Fibroblast of the conjunctiva (primary cell): ENCODE results near the gene FAM110A.
"Not testable (repeated sequence)": the region's sequence is repeated elsewhere in the genome, so short reads cannot be mapped to it uniquely, and the experiment has no call there.

Source experiments
- DNase-seq: peaks from one replicate; pipeline ENCODE4 v3.0.0-alpha.2; 2010; ENCODE audit warnings: low read depth

The FAM110A gene

DNA sequence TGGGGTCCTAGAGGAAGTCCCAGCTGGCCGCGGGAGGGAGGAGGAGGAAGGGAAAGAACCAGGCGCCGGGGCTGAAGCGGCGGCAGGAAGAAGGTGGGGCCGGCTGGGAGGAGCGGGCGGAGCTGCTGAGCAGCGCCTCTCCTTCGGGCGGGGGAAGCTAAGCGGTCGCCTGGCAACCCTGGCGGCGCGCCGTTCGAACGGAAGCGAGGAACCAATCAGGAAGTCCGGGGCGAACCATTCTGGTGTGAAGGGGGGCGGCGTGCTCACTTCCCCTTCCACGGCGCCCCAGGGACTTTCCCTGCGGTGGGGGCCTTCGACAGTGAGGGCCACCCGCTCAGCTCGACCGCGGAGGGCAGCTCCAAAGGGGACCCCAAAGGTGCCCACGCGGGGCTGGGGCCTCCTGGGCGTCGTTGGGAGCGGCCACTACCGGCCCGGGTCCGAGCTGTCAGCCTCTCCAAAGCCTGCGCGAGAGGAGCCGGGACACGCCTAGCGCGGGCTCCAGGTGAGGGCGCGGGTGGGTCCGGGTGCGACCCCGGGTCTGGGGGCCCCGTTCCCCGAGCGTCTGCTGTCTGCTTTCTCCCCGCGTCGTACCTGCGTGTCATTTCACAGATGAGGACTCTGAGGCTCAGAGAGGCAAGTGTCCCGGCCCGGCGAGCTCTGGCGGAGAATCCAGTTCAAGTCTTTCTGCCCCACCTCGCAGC lies at the start of gene FAM110A:
Gene FAM110A (plus strand): TSS at position 266 of the 701 bp plus-strand sequence. CDS start 11,090 bp downstream, outside the sequence.
- peak; percentile 87 for DNase-seq

DNA sequence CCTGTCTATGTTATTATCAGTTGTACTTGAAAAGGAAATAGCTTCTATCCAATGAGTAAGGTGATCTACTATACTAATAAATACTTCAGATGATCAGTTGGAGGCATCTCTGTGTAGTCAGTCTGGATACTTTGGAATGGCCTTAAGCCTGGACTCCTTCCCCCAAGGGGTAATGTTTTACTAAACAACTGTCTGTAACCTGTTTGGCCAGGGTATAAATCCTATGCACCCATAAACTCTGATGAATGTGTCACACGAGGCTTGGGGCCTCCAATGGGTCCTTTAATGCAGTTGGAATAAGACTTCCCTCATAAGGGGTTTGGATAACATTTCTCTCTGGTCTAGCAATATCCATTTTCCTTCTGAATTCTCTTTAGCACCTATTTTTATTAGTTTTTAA lies 45.7 kb upstream of the FAM110A start:
- DNase-seq, result no peak

- DNase-seq, result no peak
These were observed 42.5 kb upstream of the FAM110A start for GRCh38 chr20:791056-791455.

DNA sequence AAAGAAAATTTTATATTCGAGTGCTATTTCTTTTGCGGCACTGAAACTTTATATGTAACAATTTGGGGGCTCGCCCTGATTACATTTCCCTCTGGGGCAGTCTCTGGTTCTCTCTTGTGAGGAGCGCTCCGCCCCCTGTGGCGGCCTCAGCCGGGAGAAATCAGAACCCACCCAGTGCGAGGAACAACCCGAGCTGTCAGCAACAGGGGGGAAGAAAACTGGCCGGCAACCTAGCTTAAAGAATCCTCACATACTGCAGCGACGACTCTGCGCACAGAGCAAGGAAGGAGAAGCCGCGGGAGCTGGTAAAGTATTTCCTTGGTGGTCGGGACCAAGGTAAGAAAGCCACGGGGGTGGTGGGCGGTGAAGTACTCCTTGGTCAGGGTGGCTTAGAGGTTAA lies 41.3 kb upstream of the FAM110A start:
- DNase-seq, result no peak

DNA sequence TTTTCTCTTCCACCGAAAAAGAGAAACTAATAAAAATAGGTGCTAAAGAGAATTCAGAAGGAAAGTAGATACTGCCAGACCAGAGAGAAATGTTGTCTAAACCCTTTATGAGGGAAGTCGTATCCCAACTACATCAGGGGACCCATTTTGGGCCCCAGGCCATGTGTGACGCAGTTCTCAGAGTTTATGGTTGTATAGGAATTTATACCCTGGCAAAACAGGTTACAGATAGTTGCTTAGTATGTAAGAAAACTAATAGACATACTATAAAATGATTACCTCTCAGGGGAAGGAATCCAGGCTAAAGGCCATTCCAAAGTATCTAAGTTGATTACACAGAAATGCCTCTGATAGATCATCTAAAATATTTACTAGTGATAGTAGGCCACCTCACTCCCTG lies 36.6 kb upstream of the FAM110A start:
- no peak for DNase-seq

GRCh38 chr20:798746-799145 lies 34.8 kb upstream of the FAM110A start:
- DNase-seq, result not testable (repeated sequence)

- not testable (repeated sequence) for DNase-seq
These were observed 33.5 kb upstream of the FAM110A start for GRCh38 chr20:800026-800425.

DNA sequence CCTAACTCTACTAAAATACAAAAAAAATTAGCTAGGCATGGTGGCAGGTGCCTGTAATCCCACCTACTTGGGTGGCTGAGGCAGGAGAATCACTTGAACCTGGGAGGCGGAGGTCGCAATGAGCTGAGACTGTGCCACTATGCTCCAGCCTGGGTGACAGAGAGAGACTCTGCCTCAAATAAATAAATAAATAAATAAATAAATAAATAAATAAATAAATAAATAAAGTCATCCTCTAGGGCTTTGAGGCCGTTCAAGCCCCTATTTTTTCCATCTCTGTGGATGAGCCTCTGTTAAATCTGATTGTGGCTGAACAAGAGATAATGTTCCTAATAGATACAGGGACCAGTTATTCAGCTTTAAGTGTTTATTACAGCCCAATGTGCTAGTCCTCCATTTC lies 31.8 kb upstream of the FAM110A start:
- no peak for DNase-seq

- no peak for DNase-seq
These were observed 27.8 kb upstream of the FAM110A start for GRCh38 chr20:805713-806112.

DNA sequence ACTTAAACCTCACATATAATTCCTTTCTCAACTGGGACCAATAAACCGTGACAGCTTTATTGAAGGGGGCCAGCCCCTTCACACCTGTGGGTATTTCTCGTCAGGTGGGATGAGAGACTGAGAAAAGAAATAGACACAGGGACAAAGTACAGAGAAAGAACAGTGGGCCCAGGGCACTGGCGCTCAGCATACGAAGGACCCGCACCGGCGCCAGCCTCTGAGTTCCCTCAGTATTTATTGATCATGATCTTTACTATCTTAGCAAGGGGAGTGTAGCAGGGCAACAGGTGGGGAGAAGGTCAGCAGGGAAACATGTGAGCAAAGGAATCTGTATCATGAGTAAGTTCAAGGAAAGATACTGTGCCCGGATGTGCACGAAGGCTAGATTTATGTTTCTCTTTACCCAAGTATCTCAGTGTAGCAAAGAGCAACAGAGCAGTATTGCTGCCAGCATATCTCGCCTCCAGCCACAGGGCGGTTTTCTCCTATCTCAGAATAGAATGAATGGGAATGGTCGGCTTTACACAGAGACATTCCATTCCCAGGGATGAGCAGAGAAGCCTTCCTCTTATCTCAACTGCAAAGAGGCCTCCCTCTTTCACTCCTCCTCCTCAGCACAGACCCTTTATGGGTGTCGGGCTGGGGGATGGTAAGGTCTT lies 21.6 kb upstream of the FAM110A start:
- not testable (repeated sequence) for DNase-seq

DNA sequence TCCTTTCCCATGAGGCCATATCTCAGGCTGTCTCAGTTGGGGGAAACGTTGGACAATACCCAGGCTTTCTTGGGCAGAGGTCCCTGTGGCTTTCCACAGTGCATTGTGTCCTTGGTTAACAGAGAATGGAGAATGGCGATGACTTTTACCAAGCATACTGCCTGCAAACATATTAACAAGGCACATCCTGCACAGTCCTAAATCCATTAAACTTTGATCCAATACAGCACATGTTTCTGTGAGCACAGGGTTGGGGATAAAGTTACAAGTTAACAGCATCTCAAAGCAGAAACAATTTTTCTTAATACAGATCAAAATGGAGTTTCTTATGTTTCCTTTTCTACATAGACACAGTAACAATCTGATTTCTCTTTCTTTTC lies 21.1 kb upstream of the FAM110A start:
- DNase-seq, result not testable (repeated sequence)

GRCh38 chr20:813390-813789 lies 20.1 kb upstream of the FAM110A start:
- DNase-seq, result no peak

DNA sequence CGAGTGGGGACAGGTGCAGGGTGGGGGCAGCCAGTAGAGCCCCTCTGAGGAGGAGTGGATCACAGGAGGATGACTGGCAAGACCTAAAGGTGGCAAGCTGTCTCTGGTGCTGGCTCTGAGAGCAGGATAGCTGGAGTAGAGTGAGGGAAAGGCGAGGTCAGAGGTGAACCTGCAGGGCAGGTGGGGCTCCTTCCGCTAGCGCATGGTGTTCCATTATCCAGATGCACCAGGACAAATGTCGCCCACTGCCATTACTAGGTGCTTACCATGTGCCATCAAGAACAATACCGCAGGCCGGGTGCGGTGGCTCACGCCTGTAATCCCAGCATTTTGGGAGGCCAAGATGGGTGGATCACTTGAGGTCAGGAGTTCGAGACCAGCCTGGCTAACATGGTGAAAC lies 18.3 kb upstream of the FAM110A start:
- DNase-seq, result no peak

- peak; percentile 30 for DNase-seq
These were observed 17.5 kb upstream of the FAM110A start for GRCh38 chr20:815914-816606.

DNA sequence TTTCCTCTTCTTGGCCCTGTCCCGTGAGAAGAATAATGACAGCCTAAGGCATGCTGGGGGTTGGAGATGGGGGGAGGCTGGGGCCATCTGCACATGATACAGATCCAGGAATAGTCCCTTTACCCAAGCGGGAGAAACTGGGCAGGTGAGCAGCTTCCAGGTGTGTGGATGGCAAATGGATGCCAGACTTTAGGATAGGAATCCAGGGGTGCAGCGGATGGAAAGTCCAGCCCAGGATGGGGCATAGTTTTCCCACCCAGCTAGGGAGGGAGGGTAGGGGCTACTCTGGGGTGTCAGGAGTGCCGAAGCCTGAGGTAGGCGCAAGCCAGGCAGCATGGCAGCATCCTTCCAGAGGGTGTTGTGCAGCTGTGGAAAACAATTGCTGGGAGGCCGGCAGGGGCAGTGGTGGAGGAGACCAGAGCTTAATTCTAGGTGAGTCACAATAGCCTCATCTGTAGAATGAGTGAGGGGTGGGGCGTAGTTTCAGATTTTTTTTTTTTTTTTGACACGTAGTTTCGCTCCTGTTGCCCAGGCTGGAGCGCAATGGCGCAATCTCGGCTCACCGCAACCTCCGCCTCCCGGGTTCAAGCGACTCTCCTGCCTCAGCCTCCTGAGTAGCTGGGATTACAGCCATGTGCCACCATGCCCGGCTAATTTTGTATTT lies 15.4 kb upstream of the FAM110A start:
- DNase-seq, result no peak

DNA sequence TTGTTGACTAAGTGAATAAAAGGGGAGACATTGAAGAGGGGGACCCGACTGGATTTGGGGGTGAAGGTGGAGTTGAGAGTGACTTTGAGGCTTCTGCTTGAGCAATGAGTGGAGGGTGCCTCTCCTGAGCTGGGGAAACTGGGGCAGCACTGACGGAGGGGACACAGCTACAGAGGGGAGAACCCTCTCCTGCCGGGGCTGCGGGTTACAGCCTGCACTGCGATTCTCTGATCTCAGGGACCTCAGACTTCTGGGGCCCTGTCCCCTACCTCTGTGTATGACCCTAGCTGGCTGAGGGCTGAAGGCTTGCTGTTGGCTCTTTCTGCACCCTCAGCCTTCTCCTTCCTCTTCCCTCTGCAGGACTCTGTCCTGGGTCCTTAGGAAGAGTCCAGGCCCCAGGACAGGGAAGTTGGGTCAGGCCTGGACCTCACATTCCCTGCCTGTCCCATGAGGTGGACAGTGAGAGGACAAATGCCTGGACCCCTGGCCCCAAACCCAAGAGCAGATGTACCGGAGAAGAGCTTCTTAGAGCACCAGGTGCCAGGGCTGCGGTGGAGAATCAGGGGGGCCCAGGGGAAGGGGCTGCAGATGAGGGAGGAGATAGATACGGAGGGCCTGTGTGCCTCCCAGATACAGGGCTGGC lies 13.7 kb upstream of the FAM110A start:
- no peak for DNase-seq

DNA sequence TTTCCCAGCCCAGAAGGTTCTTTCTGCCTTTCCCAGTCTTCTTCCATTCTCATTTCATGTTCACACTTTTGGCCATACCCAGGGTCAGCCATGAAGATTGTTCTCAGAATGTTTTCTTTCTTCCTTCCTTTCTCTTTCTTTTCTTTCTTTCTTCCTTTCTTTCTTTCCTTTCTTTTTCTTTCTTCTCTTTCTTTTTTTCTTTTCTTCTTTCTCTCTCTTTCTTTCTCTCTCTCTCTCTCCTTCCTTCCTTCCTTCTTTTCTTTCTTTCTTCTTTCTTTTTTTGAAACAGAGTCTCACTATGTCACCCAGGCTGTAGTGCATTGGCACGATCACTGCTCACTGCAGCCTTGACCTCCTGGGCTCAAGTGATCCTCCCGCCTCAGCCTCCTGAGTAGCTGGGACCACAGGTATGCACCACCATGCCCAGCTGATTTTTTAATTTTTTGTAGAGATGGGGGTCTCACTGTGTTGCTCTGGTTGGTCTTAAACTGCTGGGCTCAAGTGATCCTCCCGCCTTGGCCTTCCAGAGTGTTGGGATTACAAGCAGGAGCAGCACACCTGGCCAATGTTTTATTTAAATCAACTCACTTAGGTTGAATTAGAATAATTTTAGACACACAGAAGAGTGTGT lies 13.1 kb upstream of the FAM110A start:
- DNase-seq, result no peak

- DNase-seq, result no peak
These were observed 12.3 kb upstream of the FAM110A start for GRCh38 chr20:821046-821730.

- no peak for DNase-seq
These were observed 11.8 kb upstream of the FAM110A start for GRCh38 chr20:821731-822065.

GRCh38 chr20:822651-823573 lies 10.6 kb upstream of the FAM110A start:
- DNase-seq, result no peak
